ENCODE measurements around the gene SPRR1A.
"Not testable (repeated sequence)": the region's sequence is repeated elsewhere in the genome, so short reads cannot be mapped to it uniquely, and the experiment has no call there.

Gene SPRR1A

DNA sequence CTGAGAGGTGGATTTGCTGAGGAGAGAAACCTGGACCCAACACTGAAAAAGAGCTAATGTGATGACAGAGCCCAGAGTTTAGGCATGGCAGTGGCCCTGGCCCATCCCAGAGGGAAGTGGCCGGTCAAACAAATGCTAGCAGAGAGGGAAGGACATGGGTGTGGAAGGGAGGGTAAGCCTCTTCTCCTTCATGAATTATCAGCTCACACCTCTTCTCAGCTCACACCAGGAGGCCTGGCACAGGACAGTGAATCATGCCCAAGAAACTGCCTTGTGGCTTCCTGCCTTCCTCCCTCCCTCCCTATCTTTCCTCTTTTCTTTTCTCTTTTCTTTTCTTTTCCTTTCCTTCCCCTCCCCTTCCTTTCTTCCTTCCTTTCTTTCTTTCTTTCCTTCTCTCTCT lies 16.4 kb downstream of the SPRR1A start:
- TF ChIP-seq, protein P1, sequence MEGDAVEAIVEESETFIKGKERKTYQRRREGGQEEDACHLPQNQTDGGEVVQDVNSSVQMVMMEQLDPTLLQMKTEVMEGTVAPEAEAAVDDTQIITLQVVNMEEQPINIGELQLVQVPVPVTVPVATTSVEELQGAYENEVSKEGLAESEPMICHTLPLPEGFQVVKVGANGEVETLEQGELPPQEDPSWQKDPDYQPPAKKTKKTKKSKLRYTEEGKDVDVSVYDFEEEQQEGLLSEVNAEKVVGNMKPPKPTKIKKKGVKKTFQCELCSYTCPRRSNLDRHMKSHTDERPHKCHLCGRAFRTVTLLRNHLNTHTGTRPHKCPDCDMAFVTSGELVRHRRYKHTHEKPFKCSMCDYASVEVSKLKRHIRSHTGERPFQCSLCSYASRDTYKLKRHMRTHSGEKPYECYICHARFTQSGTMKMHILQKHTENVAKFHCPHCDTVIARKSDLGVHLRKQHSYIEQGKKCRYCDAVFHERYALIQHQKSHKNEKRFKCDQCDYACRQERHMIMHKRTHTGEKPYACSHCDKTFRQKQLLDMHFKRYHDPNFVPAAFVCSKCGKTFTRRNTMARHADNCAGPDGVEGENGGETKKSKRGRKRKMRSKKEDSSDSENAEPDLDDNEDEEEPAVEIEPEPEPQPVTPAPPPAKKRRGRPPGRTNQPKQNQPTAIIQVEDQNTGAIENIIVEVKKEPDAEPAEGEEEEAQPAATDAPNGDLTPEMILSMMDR (conservative IDR thresholded peaks at IDR 0.05; ENCODE audit: low read length), result no peak
- no peak overlapping the region for H3K4me3 ChIP-seq (ENCODE audit: low read length)
- no peak for DNase-seq (ENCODE audit: low read depth)

DNA sequence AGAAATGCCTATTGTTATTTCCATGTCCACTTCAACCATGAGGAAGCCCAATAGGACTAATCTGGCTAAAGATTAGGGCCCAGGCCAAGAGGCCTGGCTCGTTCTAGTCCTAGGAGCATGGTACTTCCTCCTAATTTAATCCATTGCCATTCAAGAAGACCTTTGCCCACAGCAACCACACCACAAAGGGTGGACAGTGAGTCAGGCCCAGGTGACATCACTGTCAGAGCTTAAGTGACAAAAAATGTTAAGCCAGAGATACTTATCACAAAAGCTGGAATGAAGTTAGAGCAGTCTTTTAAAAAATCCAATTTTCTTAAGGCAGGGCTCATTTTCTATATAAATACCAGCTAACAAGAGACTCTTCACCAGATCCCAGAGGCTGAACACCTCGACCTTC lies 17.5 kb downstream of the SPRR1A start, which contains the start of gene SPRR3:
Gene SPRR3 (plus strand): TSS at position 368 of the 400 bp plus-strand sequence. CDS start 1,272 bp downstream, outside the sequence.
- H3K4me3 ChIP-seq (ENCODE audit: low read length), result no peak within 1 kb of the TSS
- DNase-seq (ENCODE audit: low read depth), result no peak
- TF ChIP-seq, protein P1 (conservative IDR thresholded peaks at IDR 0.05; ENCODE audit: low read length), result no peak

DNA sequence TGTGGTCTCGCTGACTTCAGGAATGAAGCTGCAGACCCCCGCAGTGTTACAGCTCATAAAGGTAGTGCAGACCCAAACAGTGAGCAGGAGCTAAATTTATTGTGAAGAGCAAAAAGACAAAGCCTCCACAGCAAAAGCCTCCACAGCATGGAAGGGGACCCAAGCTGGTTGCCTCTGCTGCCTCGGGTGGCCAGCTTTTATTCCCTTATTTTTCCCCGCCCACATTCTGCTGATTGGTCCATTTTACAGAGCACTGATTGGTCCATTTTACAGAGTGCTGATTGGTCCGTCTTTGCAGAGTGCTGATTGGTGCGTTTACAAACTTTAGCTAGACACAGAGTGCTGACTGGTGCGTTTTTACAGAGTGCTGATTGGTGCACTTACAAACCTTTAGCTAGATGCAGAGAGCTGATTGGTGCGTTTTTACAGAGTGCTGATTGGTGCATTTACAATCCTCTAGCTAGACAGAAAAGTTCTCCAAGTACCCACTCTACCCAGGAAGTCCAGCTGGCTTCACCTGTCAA lies 27.4 kb downstream of the SPRR1A start:
- H3K4me3 ChIP-seq (ENCODE audit: low read length); DNase-seq (ENCODE audit: low read depth): not testable (repeated sequence)

DNA sequence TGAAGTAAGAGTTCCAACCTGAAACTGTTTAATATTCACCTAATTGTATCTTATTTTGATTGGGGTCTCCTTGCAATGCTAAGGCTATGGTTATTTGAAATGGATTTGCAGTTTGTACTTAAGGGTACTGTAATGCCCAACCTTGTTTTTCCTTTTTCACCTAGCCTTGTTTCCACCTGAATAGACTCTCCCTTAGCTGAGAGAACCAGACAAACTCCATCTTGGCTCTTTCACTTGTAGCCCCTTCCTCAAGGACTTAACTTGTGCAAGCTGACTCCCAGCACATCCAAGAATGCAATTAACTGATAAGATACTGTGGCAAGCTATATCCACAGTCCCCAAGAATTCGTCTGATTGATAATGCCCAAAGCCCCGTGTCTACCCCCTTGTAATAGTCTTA lies 37.9 kb downstream of the SPRR1A start:
- DNase-seq (ENCODE audit: low read depth); H3K4me3 ChIP-seq (ENCODE audit: low read length): not testable (repeated sequence)

DNA sequence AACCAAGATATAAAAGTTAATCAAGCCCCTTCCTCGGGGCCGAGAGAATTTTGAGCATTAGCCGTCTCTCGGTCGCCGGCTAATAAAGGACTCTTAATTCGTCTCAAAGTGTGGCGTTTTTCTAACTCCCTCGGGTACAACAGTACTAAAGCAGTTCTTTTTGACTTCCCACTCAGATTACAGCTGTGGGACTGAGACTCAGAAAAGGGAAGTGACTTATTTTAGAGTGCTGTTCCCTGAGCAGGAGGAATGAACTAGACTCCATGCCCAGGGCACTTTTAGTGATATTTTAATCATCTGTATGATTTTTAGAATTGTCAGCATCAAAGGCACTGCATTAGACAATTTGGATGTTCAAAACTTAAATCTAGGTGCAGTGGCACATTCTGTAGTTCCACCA lies 38.5 kb downstream of the SPRR1A start:
- DNase-seq (ENCODE audit: low read depth); H3K4me3 ChIP-seq (ENCODE audit: low read length): not testable (repeated sequence)

DNA sequence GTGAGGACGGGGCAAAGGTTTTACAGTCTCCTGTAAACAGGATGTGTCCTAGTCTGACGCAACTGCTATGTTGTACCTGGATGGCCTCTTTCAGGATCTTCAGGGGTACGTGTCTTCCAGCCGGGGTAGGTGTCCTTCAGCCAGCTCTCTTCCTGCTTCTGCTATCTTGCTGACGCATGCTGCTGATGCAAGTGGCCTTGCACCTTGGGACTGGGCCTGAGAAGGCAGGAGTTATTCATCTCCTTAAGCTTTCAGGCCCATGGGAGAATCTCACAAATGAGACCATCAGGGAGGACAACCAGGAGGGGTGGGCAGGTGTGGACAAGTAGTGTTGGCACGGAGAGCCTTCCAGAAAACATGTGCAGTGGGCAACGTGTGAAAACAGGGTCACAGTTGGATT lies 39.2 kb downstream of the SPRR1A start:
- TF ChIP-seq, protein P1 (conservative IDR thresholded peaks at IDR 0.05; ENCODE audit: low read length), result no peak
- no peak for DNase-seq (ENCODE audit: low read depth)
- H3K4me3 ChIP-seq (ENCODE audit: low read length), result no peak overlapping the region

DNA sequence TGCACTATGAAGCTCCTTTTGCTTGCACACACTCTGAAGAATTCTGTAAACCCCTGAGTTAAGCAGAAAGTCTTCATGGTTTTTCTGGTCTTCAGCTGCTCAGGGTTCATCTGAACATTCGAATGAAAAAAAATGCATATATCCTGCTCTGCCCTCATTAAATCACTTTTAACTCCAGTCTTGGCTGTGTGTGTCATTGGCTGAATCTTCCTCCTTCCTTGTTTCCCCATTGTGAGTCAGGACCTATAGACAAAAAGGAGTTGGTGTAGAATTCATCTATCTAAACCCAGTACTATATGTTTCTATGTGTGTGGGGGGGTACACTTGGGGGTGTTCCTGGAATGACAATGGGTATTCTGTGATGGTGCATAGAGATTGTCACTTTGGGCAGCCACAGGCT lies 40.5 kb downstream of the SPRR1A start:
- no peak overlapping the region for H3K4me3 ChIP-seq (ENCODE audit: low read length)
- no peak for DNase-seq (ENCODE audit: low read depth)
- TF ChIP-seq, protein P1 (conservative IDR thresholded peaks at IDR 0.05; ENCODE audit: low read length), result no peak

DNA sequence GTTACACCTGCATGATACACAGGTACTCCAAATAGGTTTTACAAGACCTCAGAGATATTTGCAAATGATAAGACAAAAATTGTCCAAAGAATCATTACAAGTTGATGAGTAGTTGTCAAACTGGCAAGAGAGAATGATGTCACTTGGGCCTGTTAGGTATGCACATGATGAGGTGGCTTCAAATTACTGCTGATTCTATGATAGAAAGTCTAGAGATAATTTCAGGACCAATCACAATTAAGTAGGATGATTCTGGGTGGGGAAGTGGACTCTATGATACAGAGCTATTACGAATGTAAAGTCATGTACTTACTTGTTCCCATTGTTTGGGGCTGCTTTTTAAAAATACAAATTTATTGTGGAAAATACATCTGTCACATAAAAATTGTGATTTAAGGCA lies 41.9 kb downstream of the SPRR1A start:
- DNase-seq (ENCODE audit: low read depth), result no peak
- TF ChIP-seq, protein P1 (conservative IDR thresholded peaks at IDR 0.05; ENCODE audit: low read length), result no peak
- H3K4me3 ChIP-seq (ENCODE audit: low read length), result no peak overlapping the region

DNA sequence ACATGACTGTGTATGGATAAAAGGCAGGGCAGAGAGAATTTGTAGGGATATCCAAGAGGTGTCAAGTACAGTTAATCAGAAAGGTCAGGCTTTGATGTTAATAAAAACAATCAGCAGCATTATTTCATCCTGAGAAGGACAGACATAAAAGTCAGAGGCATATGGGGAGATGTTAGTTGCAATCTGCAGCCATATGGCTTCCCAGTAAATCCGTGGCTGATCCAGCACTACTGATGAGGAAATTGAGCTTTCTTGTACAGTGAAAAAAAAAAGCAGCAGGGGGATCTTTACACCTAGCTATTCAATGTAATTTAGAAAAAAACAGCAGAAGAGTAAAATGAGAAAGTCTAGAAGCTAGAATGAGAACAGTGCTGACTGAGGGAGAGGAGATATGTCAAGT lies 44.9 kb downstream of the SPRR1A start:
- H3K4me3 ChIP-seq (ENCODE audit: low read length), result no peak overlapping the region
- TF ChIP-seq, protein P1 (conservative IDR thresholded peaks at IDR 0.05; ENCODE audit: low read length), result no peak
- DNase-seq (ENCODE audit: low read depth), result no peak
